Occipital lobe (tissue), 2 donors: ENCODE measurements around the gene CRABP2. TPM values are rescaled to one million over a fixed set of nuclear protein-coding genes. Genes with fewer than 3 reads are reported as not detected.

Experiments
- DNase-seq: peaks from one replicate; lab custom pipeline; 2025; lab: John Stamatoyannopoulos, UW
- total RNA-seq: library from RNA; depleted of rRNA; stranded (reverse); fragments of >200 nt; gene quantifications from one replicate; pipeline ENCODE4 v1.2.3, GENCODE V29; 2014

The CRABP2 gene
- 3.1 TPM for total RNA-seq

DNA sequence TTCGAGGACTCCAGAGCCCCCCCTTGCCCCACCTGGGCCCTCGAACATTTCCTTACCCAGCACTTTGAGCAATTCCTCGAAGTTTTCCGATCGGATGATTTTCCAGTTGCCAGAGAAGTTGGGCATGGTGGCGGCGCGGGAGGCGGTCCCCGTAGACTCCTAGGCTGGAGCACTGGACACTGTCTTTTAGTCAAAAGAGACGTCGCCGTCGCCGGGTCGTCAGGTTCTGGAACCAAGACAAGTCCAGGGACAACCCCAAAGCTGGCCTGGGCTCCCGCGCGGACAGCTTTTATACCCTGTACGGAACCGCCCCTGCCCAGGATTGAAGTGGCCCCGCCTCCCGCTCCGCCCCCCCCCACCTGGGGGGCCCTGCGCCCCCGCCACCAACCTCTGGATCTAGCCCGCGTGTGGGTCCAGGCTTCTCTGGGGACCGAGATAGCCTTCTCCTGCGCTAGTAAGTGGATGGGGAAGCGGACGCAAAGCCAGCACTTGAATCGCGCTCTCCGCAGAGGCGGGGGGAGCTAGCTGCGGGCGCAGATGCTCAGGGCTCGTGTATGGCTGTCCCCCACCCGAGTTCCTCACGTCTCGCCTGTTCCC, at the start of gene CRABP2:
Gene CRABP2, minus strand, starts transcription at position 263 of the 597 bp plus-strand sequence. Its CDS starts 137 bp downstream, at position 126.
- DNase-seq: no peak

DNA sequence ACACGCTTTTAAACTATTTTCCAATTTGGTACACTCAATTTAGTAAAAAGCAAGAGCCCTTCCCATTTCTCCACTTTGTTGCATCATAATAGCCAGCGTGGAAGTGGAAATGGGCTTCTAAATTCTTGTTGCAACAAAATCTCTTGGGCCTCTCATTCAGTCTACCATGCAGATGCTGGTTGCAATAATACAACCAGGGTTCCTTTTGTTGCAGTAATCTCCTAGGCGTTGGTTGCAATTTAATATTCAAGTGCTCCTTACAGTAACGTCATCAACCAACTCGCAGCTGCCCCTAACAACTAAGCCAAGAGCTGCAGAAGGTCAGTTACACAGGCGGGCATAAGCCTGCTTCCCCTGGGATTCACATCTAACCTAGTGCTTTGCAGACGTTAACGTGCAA, 48.8 kb upstream of the CRABP2 start:
- DNase-seq: no peak

DNA sequence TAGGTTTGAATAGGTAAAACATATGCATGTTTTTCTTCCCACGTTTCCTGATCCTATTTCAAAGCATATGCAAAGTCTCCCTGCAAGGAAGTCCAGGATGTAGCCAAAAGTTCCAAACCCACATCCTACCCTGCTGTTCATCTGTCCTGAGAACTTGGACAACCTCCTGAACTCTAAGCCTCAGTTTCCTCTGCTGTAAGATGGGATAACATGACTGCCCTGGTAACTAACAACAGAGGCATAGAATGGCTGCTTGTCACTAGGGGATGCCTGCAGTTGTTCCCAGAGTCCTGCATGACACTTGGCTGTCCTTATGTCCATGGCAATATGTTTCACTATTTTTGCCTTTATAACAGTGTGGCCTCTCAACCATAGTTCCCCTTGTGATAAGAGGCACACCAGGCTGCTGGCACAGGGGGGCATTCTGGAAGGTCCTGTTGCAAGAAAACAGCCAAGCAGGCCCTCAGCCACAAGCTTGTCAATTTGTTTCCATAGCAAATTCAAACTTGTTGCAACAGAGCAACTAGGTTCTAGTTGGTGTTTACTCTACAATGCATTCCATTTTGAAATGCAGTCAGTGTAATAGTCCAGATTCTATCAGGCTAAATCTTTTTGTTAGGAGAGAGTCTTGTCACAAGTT, 47.6 kb upstream of the CRABP2 start:
- DNase-seq: no peak

DNA sequence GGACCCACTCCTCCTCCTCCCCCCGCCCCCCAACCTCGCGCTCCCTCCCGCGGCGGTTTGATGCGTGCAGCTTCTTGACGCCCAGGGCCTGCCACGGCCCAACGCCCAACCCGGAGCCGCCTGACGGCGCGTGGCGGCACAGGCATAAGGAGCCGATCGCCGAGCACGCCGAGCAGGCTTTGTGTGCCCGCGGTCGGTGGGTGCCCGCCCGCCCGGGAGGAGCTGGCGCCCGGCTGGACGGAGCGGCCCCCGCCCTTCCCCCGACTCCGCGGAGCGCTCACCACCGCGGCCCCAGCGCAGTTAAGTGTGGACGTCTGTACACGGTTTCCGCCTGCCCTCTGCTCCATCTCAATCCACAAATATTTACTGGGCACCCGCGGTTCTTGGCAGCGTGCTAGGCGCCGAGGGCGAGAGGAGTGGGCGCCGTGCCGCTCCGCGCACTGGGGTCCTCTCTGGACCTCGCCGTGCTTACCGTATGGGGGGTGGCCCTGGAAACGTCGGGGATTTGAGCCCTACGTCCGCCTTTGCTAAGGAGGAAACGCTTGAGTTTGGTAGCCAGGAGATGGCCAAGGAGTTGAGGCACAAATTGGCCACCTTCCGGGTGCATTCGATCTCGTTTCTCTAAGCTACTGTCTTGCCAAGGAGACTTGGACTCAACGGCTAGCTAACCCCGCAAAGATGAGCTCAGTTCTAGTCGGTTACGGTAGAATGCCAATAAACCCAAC, 46.5 kb upstream of the CRABP2 start:
- peak; percentile 99 for DNase-seq

DNA sequence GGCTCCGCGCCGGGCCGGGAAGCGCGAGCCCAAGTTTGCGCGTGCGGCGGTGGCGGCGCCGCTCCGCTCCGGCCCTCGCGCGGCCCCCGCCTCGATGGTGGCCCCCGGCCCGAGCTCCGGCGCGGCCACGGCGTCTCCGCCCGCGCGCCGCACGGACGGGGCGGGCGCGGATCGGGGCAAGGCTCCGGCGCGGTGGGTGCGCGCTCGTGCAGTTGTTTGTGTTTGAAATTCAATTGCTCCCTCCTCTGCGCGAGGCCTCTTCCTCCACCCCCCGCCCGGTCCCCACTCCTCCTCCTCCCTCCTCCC, 46.0 kb upstream of the CRABP2 start, which contains the start of gene HDGF:
Gene HDGF, minus strand, starts transcription at position 225 of the 306 bp plus-strand sequence. CDS start 246 bp downstream, outside the sequence.
- DNase-seq: no peak

DNA sequence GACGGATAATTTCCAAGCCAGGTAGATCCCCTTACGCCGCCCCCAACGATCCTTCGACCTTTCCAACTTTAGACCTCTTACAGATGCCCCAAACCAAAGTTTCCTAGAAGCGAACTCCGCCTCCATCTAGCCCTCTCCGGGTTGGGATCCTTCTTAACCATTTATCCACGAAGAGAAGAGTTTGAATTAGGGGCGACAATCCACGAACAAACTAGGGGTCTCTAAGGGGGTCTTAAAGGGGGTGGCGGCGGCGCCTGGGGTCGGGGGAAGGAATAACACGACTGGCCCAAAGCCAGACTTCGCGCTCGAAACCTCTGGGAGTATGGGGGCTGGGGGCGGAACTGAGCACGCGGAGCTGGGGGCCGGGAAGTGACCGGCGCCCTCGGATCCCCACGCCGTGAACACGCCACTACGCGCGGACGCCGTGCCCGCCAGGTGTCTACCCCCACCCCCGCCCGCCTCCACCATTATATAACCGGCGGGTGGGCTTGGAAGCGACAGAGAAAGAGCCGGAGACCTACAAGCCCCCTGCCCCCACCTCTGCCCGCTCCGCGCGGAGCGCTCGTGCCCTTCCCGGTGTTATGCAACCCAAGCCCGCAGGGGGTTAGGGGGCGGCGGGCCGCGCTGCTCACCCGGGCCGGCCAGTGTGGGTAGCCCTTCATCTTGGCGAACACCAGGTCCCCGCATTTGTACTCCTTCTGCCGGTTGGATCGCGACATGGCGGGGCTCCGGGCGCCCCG, 45.5 kb upstream of the CRABP2 start:
- no peak for DNase-seq

DNA sequence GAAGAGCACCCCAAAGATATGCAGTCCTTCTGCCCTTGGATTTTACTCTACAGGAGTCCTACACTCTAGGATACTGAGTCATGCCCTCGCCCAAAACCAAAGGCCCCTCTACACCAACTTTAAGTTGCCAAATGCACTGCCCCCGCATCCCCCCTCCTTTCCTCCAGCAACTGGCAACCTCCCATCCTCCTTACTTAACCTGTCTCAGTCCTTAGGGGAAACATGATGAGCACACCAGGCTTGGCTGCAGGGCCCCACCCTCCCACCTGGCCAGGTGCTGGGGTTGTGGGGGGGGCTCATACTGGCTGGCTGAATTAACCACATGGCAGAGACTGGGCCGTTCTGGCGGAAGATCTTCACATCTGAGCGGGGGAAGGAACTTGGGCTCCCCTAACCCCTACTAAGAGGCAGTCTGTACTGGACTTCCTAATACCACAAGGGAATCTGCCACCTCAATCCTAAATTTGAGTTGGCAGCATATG, 44.8 kb upstream of the CRABP2 start:
- DNase-seq: no peak

DNA sequence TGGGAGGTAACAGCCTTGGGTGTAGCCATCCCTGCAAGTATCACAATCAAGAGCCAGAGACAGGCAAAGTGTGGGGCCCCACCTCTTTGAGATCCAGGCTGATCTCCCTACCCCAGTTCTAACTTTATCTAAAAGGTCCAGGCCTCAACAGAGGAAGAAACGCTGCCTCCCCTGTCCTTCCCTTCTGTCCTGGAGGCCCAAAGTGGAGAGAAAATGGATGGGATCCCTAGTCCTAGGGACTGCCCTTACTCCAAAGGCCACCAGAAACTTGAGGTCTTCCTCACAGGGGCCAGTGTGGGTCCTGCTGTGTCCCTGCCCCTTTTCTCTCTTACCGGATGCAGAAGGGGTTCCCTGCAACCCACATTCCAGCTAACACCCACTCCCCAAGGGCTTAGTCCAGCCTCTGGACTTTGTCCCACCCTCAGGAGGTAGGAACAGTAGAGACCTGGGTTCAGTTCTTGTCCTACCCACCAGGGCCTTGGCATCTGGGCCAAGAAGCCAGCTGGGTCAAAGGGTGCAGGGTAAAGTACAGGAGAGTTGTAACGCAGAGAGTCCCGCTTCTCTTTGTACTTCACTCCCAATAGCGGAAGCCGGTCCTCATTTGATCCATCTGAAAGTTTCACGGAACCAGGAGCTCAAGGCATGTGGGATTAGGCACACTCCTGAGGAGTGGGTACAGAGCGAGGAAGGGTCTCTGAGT, 44.2 kb upstream of the CRABP2 start:
- DNase-seq: no peak

DNA sequence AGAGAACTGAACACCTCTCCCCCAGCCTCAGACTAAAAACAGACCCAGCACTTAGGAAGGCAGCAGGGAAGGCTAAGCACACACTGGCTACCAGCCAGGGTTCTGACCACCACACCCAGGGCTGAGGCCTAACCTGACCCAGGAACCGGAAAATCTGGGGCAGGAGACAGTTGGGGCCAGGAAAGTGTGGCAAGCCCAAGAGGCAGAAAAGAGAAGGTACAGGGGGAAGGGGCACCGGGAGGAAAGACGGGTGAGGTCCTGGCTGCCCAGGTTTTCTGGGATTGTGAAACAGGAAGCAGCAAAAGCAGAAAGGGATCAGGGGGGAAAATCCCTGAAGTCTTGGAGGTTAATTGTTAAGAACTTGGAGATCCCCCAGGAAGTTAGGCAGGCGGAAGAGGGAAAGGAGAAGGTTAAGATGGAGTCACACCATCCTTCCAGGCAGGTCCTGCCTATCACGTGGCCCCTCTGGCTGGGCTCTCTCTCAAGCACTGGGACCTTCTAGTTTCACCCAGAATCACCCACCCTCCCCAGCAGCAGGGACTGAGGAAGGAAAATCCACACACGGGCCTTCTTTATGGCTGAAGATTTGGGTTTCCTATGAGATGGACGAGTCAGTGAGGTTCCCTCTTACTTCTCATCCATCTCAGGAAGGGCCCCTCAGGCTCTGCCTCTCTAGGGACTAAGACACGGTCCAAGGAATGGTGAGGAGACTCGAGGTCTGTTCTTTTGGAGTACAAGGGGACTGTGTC, 43.5 kb upstream of the CRABP2 start:
- no peak for DNase-seq

DNA sequence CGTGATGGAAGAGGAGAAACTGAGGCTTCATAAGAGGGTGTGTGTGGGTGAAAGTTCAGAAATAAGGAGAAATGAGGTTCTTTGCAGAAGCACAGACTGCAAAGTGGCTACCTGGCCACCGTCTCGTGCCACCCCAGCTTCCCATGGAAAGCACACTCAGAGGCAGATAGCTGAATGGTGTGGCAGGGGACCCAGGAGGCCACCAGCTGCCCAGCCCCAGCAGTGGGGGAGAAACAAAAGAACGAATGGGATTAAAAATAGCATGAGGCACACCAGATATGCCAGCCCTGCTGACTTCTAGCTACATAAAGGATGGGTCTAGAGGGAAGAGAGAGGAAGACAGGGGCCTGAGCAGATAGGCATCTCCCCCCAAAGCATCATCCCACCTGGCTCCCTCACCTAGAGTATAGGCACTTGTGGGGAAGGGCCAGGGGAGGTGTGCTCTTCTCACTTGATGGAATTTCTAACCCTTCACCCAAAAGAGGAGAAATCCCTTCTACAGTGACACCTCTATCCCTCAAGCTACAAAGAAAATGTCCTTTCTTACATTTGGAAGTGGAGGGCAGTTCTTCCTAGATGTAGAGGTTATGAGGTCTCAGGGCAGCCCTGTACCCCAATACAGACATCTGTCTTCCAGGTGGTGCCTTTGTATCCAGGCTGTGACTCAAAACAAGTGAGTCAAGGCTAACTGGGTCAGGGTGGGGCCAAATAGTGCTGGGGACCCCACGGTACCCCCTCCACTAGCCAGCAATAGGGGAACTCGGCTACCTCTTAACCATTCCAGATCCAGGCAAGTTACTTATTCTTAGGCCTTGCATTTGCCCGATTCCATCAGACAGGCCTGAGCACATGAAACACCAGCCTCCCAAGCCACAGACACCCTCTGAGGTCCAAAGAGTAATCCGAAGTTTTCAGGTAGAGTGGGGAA, 42.6 kb upstream of the CRABP2 start:
- DNase-seq: no peak

DNA sequence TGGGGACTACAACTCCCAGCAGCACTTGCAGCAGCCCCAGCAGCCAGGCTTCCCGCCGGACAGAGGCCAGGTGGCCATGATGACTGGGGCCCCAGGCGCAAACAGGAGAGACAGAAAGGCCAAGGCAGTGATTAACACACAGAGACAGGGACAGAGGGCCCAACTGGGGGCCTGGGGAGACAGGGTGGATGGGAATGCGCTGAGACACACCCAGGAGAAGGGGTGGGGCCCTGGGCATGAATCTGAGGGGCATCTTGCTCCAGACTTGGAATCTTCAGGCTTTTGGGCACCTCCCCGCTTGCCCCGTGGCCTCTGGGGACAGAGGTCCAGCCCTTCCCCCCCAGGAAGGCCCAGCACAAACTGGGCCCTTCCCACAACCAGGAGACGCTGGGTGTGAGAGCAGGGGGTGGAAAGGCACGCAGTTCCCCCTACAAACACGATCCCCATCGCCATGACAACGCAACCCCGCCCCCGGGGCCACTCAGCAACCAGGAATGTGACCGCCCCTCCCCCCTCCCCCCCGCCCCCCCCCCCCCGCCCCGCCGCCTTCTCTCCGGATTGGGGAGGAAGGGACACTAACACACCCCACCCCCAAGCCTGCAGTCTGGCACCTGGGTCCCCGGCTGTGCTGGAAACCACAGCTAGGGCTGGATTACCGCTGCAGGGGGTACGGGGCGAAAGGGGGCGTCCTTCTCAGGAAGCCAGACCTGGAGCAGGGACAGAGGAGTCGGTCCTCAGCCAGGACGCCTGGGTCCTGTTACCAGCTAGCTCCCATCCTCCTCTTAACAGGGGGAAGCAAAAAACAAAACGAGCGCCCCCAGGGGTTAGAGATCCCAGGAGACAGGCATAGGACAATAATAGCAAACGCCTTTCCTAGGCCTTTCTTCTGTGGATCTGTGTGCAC, 41.6 kb upstream of the CRABP2 start:
- peak; percentile 77 for DNase-seq

DNA sequence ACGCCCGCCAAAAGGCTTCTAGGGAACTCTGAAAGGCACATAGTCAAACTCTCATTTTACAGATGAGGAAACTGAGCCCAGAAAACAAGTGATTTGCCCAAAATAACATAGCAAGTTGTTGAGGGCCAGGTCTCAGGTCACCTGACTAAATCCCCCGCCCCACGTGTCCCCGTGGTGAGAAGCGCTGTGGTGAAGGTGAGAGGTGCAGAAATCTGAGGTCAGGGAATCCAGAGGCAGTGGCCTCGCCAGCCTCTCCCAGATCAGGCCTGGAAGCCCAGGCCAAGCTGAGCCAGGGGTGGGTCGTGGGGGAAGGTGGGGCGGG, 41.0 kb upstream of the CRABP2 start:
- DNase-seq: no peak

DNA sequence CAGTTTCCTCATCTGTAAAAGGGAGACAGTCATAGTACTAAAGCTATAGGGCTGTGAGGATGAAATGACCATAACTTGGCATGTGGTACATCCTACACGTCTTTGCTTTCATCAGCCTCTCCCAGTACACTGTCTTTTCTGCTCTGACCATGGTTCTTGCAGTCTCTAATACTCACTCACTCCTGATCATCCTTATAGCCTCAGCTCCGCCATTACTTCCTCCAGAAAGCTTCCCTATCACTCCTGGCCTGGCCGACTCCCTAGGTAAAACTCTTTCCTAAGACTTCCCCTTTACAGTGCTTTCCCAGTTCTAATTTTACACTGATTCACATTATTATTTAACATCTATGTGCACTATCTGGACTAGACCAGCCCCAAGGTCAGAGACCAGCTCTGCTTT, 40.5 kb upstream of the CRABP2 start:
- DNase-seq: no peak

DNA sequence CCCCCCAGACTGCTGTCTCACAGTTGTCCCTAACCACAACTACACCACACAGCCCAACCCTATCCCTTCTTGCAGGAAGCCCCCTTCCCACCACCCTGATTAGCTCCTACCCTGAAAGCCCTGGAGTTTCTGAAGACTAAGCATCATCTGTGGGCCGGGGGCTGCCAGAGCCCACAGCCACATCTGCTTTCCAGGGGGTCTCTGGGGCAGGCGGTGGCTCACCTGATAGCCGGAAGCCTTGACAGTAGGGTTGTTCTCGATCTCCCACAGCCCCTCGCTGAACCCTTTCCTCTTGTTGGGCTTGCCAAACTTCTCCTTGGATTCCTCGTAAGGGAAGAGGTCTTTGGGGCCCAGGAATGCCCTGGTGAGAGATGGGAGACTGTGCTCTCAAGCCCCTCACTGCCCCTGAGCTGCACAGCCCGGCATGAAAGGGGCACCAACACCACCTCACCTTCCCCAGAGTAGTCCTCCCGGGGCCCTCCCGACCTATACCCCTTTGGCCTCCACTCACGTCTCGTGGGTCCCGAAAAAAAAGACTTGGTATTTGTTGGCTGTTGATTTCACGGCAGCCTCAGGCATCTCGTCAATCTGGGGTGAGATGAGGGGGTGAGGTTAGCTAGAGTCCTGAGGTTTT, 39.5 kb upstream of the CRABP2 start:
- no peak for DNase-seq

DNA sequence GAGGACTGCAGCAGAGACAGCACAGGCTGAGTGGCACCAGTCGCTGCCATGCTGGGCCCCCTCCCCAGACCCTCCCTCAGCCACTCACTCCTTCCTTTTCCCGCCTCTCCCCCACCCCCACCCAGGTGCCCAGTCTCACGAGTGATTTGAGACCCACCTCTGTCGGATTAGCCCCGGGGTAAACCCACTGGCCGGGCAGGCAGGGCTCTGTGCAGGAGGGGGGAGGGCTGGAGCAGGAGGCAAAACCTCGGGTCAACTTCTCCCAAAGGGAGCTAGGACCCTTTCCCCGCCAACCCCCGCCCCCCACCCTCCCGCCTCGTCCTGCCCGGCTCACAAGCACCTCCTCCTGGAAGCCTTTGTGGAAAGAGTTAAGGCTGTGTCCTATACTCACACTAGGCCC, 39.0 kb upstream of the CRABP2 start:
- no peak for DNase-seq

DNA sequence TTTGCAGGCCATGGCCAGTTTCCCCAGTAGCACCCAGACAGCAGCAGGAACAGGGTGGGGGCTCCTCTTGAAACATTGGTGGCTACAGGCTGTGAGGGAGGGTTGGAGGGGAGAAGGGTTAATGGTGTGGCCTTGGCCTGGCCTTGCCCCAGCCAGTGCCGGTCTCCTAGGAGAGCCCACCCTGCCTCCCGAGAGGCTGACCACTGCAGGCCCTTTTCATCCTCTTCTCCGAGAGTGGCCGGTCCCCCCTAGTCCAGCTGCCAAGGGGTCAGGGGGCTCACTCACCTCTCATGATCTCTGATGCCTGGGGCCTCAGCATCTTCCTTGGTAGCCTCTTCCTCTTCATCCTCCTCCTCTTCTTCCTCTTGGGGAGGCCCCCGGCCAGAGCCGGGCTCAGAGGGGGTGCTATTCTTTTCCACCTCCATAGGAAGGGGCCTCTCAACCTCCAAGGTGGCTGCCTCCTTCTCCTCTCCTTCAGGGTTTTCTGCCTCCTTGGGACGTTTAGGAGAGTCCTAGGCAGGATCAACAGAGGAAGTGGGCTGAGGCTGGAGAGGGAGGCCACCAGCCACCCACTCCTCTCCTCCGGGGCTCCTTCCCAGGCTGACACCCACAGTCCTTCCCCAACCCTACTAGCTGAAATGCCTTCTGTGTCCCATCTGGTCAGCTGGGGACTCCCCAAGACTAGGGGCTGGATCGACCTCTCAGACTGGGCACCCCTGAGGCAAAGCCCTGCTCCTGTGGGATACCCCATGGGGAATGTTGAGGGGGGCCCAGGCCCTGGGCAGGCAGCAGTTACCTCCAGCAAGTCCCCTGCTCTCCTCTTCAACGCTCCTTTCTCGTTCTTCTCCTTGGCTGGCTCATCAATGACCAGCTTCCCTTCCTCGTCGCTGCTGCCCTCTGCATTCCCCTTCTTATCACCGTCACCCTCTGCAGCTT, 38.3 kb upstream of the CRABP2 start:
- DNase-seq: no peak

DNA sequence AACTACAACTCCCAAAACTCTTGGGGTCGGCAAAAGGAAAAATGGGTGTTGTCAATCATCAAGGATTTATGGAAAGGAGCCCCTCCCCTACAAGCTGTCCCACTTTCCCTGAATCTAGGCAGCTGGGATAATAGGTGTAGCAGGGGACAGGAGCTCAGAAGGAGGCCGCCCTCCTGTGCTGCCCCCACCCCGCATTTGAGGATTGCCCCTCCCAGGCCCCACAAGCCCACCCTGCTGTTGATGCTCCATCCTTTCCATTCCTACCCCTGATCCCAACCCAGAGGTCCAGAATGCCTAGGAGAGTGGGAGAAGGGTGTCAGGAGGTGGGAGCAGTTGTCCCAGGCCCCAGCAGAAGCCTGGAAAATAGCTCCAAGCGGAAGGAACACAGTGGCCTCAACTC, 37.4 kb upstream of the CRABP2 start:
- no peak for DNase-seq
